Amygdala (tissue), 56 donors: Measurements from ENCODE around the gene ACR.
A peak's percentile ranks its signal among the peaks of the same experiment; 100 is the strongest.

Experiments used
- DNase-seq, 56 donors: peaks; one replicate each; lab custom pipeline; 2025; lab: John Stamatoyannopoulos, UW

ACR gene

DNA sequence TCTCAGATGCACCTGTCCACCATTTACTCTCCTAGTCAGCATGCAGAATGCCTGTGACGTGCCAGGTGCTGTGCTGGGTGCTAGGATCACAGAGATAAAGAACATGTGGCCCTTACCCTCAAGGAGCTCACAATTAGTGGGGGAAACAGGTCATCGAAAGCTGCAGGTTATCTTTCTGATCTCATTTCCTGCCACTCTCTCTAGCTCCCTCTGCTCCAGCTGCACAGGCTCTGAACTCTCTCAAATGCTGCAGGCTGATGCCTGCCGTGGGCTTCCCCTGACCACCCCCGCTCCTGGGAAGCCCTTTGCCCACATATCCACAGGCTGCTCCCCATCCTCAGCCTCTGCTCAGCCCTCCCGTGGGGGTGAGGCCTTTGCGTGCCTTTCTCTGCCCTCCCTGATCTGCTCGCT is 35.7 kb upstream of the ACR start:
- DNase-seq: no peak

DNA sequence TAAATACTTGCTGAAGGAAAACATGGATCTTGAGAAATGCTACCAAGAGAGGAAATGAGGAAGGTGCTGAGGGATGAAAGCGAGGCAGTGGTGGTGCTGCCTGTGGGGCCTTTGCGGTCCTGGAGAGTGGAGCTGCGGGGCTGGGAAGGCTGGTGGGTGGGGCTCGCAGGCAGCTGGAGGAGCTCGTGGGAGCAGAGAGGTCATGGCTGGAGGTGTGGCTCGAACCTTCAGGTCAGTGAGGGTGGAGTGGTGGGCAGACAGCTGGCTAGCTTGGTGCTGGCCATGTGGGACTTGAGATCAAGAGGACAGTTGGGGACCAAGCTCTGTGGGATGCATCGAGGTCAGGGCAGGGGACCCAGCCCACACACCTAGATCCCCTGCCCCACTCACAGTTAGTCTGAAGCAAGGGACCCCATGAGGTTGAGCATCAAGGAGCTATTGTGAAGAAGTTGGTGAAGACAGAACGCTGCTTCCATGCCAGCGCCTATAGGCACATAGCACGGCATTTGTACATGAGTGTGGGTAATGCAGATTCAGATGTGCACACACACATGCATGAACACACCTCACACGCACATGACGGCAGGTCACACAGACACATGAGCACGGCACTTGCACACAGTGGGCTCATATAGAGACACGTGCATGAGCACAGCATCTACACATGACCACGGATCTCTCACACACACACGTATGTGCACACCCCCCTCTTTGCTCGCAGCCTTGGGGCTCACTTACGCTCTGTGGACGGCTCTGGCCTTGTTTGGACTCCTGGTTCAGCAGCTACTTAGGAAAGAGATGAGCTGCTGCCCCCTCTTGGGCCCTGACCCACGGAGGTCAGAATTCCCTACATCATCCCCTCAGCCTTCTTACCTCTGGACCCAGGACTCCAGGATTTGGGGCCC is 34.9 kb upstream of the ACR start:
- DNase-seq: no peak

DNA sequence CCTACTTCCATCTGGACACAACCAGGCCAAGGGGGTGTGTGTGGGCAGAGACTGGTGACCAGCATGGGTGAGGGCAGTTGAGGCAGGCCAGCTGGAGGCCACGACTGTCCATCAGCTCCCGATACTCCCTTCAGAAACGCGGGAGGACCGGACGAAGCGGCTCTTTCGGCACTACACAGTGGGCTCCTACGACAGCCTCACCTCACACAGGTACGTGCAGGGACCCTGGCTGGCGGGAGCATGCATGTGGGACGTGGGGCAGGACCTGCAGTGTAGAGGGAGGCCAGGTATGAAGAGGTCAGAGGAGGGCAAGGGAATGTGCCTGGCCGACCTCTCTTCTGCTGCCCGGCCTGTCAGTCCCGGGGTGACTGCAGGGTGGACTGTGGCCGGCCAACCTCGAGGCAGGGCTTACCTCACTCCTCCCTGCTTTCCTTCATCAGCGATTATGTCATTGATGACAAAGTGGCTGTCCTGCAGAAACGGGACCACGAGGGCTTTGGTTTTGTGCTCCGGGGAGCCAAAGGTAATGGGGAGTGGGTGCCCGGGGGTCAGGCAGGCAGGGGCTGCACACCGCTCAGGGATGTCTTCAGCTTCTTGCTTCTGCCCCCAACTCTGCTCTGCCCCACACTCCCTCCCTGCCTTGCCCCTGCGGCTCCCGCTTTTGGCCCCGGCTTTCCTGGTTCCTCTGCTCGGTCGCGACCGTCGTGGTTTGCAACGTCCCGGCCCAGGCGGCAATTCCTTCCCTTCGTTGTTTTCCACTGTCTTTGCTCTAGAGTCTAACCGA is 34.1 kb upstream of the ACR start:
- no peak for DNase-seq

DNA sequence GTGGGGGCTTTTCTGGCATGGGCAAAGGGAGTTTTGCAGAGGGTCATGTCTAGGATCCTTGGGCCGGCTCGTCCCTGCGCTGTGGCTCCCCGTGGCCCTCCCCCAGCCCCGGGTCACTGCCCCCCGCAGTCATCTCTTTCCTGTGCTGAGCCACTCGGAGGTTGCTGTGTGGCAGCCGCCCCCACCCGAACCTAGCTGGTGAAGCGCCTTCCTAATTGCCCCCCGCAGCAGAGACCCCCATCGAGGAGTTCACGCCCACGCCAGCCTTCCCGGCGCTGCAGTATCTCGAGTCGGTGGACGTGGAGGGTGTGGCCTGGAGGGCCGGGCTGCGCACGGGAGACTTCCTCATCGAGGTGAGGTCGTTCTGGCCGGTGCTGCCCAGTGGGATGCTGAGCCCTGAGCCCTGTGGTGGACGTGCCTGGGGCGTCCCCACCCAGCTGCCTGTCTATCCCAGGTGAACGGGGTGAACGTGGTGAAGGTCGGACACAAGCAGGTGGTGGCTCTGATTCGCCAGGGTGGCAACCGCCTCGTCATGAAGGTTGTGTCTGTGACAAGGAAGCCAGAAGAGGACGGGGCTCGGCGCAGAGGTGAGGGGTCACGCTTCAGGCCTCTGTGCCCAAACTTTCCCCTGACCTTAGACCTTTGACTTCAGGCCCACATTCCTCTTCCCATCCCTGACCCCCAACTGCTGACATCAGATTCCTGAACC is 33.3 kb upstream of the ACR start:
- no peak for DNase-seq

DNA sequence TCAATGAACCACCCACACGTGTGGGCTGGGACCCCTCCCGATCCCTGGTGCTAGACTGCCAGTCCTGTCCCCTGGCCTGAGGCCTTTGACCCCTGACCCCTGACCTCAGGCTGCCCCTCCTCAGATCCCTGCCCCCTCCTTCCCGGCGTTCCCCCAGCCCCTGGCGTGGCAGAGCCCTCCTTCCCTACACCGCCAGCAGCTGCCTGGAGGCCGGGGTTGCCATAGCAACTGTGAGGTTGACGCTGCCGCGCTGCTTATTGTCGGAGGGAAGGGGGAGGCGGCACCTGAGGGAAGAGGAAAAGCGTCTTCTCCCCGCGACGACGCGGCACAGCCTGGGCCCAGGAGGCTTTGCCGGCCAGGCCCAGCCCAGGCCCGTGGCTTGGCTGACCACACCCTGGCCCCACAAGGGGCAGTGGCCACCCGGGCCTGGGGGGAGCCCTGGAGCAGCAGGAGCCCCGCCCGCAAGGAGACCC is 32.7 kb upstream of the ACR start:
- peak in 39 of 56 donors; percentile 13 to 78 (median 60) for DNase-seq

DNA sequence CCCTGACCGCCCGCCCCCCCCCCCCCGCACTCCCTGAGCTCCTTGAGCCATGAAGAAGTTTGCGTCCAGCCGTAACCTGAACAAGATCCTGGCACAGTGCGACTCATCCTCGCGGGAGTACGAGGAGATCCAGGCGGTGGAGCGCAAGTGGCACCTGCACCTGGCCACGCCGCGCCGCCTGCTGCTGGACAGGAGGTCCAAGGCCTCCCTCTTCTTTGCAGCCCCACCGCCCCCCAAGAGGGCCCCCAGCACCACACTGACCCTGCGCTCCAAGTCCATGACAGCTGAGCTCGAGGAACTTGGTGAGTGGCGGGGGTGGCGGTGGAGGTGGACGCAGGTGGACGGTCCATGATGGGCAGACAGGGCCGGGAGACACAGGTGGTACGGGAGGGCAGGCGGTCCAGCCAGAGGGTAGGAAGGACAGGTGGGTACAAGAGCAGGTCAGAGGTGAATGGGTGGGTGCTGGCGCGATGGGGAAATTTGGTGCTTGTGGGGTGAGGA is 32.1 kb upstream of the ACR start:
- no peak for DNase-seq

DNA sequence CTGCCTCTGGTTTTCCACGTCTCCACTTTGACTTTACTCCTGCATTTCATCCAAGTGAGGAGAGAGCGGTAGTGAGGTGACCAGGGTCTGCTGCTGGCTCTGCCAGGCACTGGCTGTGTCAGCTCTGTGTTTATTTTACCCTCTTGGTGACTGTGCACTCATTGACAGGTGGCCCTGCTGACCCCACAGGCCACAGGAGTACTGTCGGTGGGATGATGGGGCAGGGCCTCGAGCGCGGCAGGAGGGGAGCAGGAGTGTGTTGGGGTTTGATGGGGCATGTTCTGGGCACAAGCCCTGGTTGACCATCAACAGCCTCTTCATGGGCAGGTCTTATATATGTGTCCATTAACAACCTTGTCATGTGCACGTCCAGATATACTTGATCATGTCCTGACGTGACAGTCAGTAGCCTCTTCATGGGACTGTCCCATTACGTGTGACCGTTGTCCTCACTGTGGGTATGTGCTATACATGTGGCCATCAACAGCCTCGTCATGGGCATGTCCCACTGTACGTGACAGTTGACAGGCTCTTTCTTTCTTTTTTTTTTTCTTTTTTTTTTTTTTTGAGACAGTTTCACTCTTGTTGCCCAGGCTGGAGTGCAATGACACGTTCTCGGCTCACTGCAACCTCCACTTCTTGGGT is 31.4 kb upstream of the ACR start:
- DNase-seq: no peak

DNA sequence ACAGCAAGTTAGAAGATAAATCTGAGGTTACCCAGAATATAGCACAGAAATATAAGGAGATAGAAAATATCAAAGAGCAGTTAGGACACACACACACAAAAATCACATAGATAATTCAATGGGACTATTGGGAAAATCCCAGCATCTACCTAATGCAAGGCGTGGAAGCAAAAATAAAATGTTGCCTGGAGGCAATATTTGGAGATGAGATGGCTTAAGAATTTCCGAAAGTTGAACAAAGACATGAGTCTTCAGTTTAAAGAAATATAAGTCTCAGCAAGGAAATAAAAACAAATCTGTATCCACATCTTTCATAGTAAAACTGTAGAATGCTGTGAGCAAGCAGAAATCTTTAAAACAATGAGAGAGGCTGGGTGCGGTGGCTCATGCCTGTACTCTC is 29.5 kb upstream of the ACR start:
- no peak for DNase-seq

DNA sequence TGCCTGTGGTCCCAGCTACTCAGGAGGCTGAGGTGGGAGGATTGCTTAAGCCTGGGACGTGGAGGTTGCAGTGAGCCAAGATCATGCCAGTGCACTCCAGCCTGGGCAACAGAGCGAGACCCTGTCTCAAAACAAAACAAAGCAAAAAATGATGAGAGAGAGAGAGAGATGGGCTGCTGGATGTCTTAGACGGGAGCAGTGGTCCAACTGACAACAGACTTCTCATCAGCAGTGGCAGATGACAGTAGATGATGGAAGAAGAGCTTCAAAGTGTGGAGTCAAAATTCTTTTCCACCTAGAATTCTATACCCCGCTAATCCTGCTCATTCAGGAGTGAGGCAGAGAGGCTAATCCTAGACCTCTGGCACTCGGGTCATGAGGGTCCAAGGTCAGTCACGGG is 29.0 kb upstream of the ACR start:
- no peak for DNase-seq

DNA sequence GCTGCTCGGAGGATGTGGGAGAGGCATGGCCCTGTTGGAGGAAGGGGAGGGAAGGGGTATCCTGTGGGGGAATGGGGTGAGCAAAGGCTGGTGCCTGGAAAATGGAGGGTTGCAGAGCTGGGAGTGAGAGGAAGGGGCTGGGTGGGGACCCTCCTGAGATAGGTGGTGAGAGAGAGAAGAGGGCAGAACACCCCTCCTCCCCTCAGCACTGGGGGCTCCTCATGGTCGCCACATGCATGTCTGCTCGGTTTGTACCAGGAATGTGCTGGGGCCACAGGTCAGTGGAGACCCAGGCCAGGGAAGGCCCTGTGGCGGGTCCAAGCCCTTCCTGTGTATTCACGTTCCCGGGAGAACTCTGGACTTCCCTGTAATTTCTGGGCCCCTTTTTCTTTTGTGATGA is 27.8 kb upstream of the ACR start:
- no peak for DNase-seq

DNA sequence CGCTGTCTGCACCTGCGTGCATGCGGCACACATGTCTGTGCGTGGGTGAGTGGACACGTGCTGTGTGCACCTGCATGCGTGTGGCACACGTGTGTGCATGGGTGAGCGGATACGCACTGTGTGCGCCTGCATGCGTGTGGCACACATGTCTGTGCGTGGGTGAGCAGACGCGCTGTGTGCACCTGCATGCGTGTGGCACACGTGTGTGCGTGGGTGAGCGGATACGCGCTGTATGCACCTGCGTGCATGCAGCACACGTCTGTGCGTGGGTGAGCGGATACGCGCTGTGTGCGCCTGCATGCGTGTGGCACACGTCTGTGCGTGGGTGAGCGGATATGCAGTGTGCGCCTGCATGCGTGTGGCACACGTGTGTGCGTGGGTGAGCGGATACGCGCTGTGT is 27.1 kb upstream of the ACR start:
- DNase-seq: no peak

DNA sequence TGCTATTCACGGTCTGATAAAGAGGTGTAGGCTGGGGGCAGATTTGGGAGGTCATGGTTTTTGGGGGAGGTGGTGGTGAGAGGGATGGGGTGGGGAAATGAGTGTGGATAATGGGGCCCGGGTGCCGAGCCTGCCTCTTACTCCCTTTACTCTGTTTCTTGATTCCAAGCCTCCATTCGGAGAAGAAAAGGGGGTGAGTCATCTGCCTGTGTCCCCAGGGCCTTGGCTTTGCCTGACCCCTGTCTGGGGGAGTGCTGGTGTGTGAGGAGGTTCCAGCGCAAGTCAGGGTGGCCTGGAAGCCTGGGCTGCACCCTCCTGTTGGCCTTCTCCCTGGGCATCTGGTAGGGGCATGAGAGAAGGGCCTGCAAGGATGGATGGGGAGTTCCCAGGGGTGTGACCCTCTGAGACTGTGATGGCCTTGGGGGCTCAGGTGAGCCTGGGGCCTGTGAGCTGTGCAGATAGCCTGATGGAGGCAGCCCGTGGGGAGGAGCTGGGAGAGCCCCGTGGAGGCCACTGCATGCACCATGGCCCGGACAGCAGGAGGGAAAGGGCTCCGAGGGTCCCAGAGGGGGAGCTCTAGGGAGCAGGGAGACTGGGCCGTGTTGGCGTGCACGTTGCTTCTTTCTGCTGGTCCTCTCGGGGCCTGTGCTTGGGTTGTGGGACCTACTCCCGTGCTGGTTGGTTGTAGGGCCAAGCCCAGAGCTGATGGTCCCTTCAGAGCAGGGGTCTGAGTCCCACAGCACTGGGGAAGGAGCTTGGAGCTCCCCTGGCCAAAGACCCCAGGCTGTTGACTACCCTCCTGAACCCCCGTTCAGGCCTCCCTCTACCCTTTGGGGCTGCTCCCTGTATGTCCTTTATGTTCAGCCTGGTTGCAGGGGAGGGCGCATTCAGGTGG is 26.3 kb upstream of the ACR start:
- no peak for DNase-seq

DNA sequence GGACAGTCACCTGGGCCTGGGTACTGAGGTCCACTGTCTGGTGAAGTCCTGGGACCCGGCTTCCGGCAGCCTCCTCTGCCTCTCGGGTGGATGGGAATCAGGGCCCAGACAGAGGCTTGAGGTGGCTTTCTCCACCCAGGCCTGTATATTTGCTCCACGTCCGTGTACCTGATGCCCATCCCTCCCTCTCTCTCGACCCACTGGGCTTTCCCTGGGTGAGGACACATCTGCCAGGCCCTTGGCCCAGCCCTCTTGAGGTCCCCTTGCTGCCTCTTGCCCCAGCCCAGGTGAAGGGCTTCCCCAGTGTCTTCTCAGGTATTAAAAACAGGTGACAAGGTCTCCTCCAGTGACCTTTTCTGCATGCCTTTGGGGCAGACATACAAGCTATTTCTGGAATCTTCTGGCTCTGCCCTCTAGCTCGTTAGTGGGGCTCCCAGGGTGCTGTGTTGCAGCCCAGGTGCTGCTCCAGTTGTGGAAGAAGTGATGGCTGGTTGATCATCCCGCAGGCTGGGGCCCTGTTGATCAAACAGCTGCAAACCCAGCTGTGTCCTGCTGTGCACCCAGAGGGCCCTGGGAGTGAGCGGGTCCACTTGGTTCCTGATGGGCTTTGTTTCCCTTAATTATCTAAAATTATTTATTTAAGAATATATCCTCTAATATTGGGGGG is 25.5 kb upstream of the ACR start:
- peak in 2 of 56 donors; percentile 25 to 31 for DNase-seq

DNA sequence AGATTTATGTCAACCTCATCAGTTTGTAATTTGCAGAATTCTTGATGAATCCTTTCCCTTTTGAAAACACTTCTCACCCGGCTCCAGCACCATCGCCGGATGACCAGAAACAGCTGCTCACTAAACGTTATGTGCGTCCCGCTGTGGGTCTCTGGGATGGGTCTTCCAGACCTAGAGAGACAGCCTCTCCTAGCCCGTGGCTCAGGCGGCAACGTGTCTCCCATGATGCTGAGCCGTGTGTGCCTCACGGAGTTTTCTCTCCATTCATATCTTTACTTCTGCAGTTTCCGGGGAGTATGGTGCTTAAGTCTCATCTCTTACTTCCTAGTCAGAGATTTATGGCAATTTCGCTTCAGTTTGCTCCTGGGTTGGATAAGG is 25.0 kb upstream of the ACR start:
- peak in 1 of 56 donors; percentile 15 for DNase-seq

DNA sequence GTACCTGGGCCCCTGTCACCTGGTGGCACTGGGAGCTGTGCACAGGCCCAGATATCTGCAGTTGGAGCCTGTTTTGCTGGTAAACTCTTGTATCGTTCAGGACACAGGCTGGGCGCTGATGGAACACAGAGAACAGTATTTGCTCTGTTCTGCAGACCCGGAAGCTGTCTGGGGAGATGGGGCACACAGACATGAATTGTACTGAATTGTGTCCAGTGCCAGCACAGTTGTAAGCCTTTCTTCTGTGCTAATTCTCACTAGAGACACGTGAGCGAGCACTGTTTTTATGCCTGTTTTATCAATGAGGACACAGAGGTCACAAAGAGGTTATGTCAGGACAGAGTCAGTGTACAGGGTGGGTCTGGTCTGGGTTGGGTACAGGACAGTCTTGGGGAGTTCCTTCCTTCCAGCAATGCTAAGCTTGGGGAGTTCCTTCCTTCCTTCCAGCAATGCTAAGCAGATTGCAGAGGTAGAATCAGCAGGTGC is 24.4 kb upstream of the ACR start:
- peak in 51 of 56 donors; percentile 25 to 97 (median 77) for DNase-seq

DNA sequence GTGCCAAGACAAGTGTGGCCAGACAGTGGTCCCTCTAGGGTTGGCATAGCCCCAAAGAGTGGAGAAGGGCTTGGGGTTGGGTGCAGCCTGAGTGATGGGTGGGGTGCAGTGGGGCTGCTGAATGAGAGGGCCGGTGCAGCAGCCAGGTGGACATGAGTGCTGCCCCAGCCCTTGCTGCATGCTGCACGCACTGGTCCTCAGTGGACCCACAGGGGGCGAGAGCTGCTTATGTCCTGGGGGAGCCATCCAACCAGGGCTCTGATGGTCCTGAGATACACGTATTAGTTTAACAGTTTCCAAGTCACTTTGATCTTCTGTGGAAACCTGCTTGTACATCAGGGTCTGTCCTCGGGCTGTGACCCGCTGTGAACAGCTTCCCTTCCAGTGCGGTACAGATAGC is 23.9 kb upstream of the ACR start:
- DNase-seq: no peak

DNA sequence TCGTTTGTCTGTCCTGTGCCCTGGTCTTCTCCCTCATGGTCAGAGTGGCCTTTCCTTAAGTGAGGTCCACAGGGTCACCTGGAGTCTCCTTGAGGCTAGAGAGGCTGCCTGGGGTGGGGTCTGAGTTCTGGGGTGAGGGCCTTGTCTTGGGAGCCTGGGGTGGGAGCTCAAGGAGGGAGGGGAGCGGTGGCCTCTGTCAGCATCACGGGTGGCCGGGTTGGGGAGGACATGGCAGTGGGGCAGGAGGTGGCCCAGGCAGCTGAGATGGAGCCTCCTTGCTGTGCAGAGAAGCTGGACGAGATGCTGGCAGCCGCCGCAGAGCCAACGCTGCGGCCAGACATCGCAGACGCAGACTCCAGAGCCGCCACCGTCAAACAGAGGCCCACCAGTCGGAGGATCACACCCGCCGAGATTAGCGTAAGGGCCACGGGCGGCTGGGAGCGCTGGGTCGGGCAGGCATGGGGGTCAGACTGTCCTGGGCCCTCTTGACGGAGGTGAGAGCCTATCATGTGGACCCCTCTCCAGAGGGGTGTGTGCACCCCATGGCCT is 23.3 kb upstream of the ACR start:
- no peak for DNase-seq

DNA sequence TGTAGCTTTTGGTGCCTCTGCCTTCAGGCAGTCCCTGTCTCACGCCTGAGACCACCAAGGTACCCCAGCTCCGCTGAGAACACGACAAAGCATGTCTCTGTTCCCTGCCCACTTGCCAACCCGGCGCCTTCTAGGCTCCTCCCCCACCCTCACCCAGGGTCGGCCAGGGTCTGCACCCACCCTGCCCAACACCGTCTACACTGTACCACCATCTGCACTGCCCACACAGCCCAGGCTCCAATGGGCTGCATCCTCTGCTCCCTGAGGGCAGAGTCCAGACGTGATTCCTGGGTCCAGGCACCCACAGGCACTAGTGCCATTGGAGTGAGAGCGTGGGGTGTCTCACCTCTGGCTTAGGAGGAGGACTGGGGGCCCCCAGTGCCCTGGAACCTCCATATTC is 22.8 kb upstream of the ACR start:
- no peak for DNase-seq
